CD4-positive, alpha-beta T cell treated with Interferon alpha-2 for 1 hour (primary cell): ENCODE measurements around the gene TREML1.
"Not testable (repeated sequence)": the region's sequence is repeated elsewhere in the genome, so short reads cannot be mapped to it uniquely, and the experiment has no call there.

Experiments
- DNase-seq, 2 donors: peaks; one replicate each; pipeline ENCODE4 v3.0.0-alpha.2; 2020 to 2022

TREML1 gene

DNA sequence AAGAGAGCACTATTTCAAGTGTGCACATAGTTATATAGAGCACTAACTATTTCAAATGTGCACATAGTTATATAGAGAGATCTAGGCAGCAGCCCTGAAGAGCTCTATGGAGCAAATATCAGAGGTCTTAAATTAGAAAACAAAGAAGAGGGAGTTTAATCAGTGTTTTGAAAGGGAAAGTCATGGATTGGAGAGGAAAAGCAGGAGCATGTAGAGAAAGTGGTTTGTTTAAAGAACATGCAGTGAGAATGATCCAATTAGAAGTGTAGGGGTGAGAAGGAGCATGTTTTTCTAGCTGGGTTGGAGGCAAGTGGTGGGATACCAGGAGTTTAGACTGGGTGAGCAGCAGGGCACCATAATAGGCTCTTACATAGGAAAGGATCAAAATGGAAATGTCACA is 17.2 kb downstream of the TREML1 start:
- DNase-seq = no peak

GRCh38 chr6:41135062-41135832 is 18.9 kb downstream of the TREML1 start:
- DNase-seq = no peak

- no peak for DNase-seq
Measured at GRCh38 chr6:41132254-41132653, 21.9 kb downstream of the TREML1 start.

- no peak for DNase-seq
Measured at GRCh38 chr6:41125282-41125681, 28.9 kb downstream of the TREML1 start.

- DNase-seq = no peak
Measured at GRCh38 chr6:41122918-41123317, 31.2 kb downstream of the TREML1 start.

- DNase-seq = no peak
Measured at GRCh38 chr6:41122373-41122772, 31.8 kb downstream of the TREML1 start.

DNA sequence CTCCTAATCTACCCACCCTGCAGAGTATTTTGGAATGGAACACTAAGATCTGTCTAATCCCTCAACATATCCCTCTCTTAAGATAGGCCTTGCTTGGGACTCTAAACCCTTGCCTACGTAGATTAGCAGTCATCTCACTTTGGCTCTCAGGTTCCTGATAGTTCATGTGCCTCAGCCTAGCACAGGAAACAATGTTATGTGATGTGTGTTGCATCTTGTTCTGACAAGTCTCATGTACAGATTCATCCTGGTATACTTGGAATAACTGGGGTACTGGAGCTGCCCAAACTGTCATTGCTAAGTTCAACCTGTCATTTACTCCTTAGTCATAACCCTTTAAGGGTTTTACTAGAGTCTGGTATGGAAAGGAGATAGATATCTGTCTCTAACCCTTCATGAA is 34.1 kb downstream of the TREML1 start:
- no peak for DNase-seq

DNA sequence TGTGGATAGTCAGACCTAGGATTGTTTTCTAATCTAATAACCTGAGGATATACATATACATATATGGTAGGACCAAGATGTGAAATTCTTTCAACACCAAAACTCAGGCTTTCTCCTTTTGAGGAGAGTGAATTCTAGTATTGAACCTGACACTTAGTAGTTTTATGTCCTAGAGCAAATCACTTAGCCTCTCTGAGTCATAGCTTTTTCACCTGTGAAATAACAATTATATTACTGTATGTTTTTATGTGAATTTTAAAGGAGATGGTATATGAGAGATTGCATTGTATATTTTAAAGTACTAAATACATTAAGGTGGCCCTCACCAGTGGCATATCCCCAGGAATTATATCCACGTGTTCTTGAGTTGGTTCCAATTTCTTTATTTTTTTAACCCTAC is 34.6 kb downstream of the TREML1 start:
- DNase-seq = no peak

DNA sequence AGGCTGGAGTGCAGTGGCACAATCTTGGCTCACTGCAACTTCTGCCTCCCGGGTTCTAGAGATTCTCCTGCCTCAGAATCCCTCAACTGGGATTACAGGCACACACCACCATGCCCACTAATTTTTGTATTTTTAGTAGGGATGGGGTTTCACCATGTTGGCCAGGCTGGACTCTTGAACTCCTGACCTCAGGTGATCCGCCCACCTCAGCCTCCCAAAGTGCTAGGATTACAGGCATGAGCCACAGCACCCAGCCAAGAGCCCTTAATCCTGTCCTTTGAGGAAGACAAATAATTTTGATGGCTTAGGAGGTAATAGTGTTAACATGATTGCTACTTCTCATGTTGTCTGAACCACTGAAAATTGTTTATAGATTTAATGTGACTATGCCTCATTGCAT is 39.1 kb downstream of the TREML1 start:
- DNase-seq = not testable (repeated sequence)

DNA sequence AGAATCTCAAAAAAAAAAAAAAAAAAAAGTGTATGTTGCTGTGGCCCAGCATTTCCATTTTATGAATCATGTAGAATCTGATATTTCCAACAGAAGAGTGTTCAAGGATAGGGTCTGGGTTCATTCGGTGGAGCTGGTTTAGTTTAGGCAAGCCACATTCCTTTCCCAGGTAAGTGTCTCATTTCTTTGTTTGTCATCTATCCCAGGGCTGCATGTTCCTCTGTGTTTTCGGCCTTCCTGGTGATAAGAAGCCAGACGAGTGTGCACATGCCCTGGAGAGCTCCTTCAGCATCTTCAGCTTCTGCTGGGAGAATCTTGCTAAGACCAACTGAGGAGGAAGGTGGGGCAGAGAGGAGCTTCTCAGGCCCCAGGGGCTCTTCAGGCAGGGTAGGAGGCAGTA is 43.1 kb downstream of the TREML1 start:
- DNase-seq = no peak

- DNase-seq = no peak
Measured at GRCh38 chr6:41103847-41104246, 50.3 kb downstream of the TREML1 start.

DNA sequence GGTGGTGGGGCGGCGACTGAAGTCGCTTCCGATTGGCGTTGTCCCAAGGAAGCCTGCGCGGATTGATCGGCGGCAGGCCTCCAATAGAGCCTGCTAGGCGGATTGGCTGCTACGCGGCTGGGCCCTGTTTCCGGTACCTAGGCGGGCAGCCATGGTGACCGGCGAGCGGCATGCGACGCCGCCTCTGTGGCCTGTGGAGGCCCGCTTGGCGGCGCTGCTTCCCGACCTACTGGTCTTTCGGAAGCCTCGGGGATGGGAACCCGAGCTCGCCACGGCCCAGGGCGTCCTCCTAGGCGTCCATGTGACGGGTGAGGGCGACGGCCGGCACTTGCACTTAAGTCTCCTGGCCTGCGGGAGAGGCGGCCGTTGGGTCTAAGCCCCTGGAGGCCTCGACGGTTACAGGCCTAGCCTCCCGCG is 53.3 kb downstream of the TREML1 start:
- DNase-seq = no peak
